SK-N-SH (cell line): ENCODE results near the gene EIPR1. TPM values are rescaled to one million over a fixed set of nuclear protein-coding genes. Genes with fewer than 3 reads are reported as not detected.

ENCODE experiments used
- CTCF ChIA-PET: fragments of 300-600, 350-600 bp; formaldehyde crosslinking; extraction: SDS; loops from one replicate; lab custom pipeline; 2021; lab: Yijun Ruan, JAX
- POLR2A ChIA-PET: fragments of 350-600 bp; sonication (Branson Sonifier 250); formaldehyde crosslinking; extraction: SDS; loops from one replicate; lab custom pipeline; 2020; ENCODE audit warnings: antibody characterized with exemption, inconsistent platforms; lab: Yijun Ruan, JAX
- DNase-seq: peaks from one replicate; pipeline ENCODE4 v3.0.0; 2012
- H2AFZ ChIP-seq: fragments of 200-600 bp; sonication (generic); 2 replicates; pipeline ENCODE4 v1.8.1; 2016; ENCODE audit warnings: antibody characterized with exemption, mild to moderate bottlenecking, low read depth
- H3F3A ChIP-seq: fragments of 200-600 bp; sonication (generic); replicated peaks from 2 replicates; pipeline ENCODE3; 2016; ENCODE audit warnings: antibody characterized with exemption, mild to moderate bottlenecking; ENCODE audit not compliant: insufficient read depth
- H3K27ac ChIP-seq, 2 experiments: fragments of 200-500 bp in 1 of 2; fragments of 200-600 bp in 1 of 2; sonication (Bioruptor generic) in 1 of 2; sonication (generic), shearing (Covaris generic) in 1 of 2; 2 replicates each; pipeline versions ENCODE4 v1.5.1 to v1.6.1; 2014 to 2016; ENCODE audit warnings: low read depth in 2 of 2, inconsistent platforms in 1 of 2, low read length in 1 of 2, mild to moderate bottlenecking in 1 of 2, mixed read lengths in 1 of 2
- H3K27me3 ChIP-seq: fragments of 200-600 bp; sonication (generic), shearing (Covaris generic); 2 replicates; pipeline ENCODE4 v1.6.1; 2016; ENCODE audit warnings: mixed run types; ENCODE audit not compliant: insufficient read depth
- H3K36me3 ChIP-seq, 2 experiments: fragments of 200-500 bp in 1 of 2; fragments of 200-600 bp in 1 of 2; sonication (Bioruptor generic) in 1 of 2; sonication (generic) in 1 of 2; replicated peaks in 1 of 2; 2 replicates each; pipeline versions ENCODE3 to v1.5.1; 2014 to 2016; ENCODE audit warnings: low read length in 1 of 2, mild to moderate bottlenecking in 1 of 2; ENCODE audit not compliant: insufficient read depth in 2 of 2, control insufficient read depth in 1 of 2
- H3K4me1 ChIP-seq, 2 experiments: fragments of 200-500 bp in 1 of 2; fragments of 200-600 bp in 1 of 2; sonication (Bioruptor generic) in 1 of 2; sonication (generic), shearing (Covaris generic) in 1 of 2; 2 replicates each; pipeline versions ENCODE4 v1.5.1 to v1.6.1; 2014 to 2016; ENCODE audit warnings: low read depth in 1 of 2, low read length in 1 of 2, mixed run types in 1 of 2; ENCODE audit not compliant: insufficient read depth in 2 of 2, control insufficient read depth in 1 of 2
- H3K4me2 ChIP-seq: fragments of 200-600 bp; sonication (generic), shearing (Covaris generic); 2 replicates; pipeline ENCODE4 v1.6.1; 2017; ENCODE audit warnings: mixed run types
- H3K4me3 ChIP-seq, 2 experiments: fragments of 200-500 bp in 1 of 2; fragments of 200-600 bp in 1 of 2; sonication (Bioruptor generic) in 1 of 2; sonication (generic), shearing (Covaris generic) in 1 of 2; 2 replicates each; pipeline versions ENCODE4 v1.5.1 to v1.8.1; 2014 to 2016; ENCODE audit warnings: low read depth in 2 of 2, inconsistent platforms in 1 of 2, low read length in 1 of 2, mild to moderate bottlenecking in 1 of 2, mixed read lengths in 1 of 2, moderate library complexity in 1 of 2
- H3K79me2 ChIP-seq: fragments of 200-600 bp; sonication (generic); 2 replicates; pipeline ENCODE4 v1.8.1; 2017; ENCODE audit warnings: mild to moderate bottlenecking; ENCODE audit not compliant: insufficient read depth
- H3K9ac ChIP-seq: fragments of 200-600 bp; sonication (generic); 2 replicates; pipeline ENCODE4 v1.6.1; 2017; ENCODE audit warnings: mixed run types
- H3K9me2 ChIP-seq: fragments of 200-600 bp; sonication (generic); 2 replicates; pipeline ENCODE4 v1.6.1; 2017; ENCODE audit warnings: mixed run types
- H3K9me3 ChIP-seq: fragments of 200-600 bp; sonication (generic); 2 replicates; pipeline ENCODE4 v1.6.1; 2017; ENCODE audit warnings: mixed run types, mild to moderate bottlenecking, moderate library complexity
- H4K20me1 ChIP-seq: fragments of 200-600 bp; sonication (generic); 2 replicates; pipeline ENCODE4 v1.6.1; 2017; ENCODE audit warnings: mild to moderate bottlenecking, mixed run types; ENCODE audit not compliant: insufficient read depth
- EP300 ChIP-seq, 2 experiments: IDR thresholded peaks; 2 replicates each; pipeline versions ENCODE4 v1.4.0 to v1.6.1; 2012; ENCODE audit warnings: borderline replicate concordance in 1 of 2, low read depth in 1 of 2, low read length in 1 of 2
- NFIC ChIP-seq: IDR thresholded peaks from 2 replicates; pipeline ENCODE4 v1.4.0; 2012; ENCODE audit warnings: borderline replicate concordance
- RAD21 ChIP-seq: IDR thresholded peaks from 2 replicates; pipeline ENCODE4 v1.6.1; 2012; ENCODE audit warnings: mild to moderate bottlenecking, low read length
- TAF1 ChIP-seq: IDR thresholded peaks from 2 replicates; pipeline ENCODE4 v1.6.1; 2012; ENCODE audit warnings: low read depth, mild to moderate bottlenecking, low read length, moderate library complexity, borderline replicate concordance
- TCF12 ChIP-seq: IDR thresholded peaks from 2 replicates; pipeline ENCODE4 v1.4.0; 2012
- WGBS: methylation state at CpG from one replicate; pipeline ENCODE4 v1.1.6; 2017; ENCODE audit warnings: low lambda C conversion rate; 5-methylcytosine and 5-hydroxymethylcytosine counted together
- polyA plus RNA-seq, 3 experiments: library from polyadenylated mRNA; depleted of rRNA; stranded (reverse); fragments of >200 nt; gene quantifications; 2 replicates each; pipeline ENCODE4 v1.2.3, GENCODE V29; 2012
- TF ChIP-seq, protein P1 (sequence below): IDR thresholded peaks from 2 replicates; pipeline ENCODE4 v1.4.0; 2012; ENCODE audit warnings: low read depth, borderline replicate concordance
- TF ChIP-seq, protein P2 (sequence below): IDR thresholded peaks from 2 replicates; pipeline ENCODE4 v1.6.1; 2012; ENCODE audit warnings: mild to moderate bottlenecking, low read depth, low read length, moderate library complexity

EIPR1 gene
- polyA plus RNA-seq, 1 of the 3 experiments (the other 2 are of a cell fraction), result 85.9 TPM

DNA sequence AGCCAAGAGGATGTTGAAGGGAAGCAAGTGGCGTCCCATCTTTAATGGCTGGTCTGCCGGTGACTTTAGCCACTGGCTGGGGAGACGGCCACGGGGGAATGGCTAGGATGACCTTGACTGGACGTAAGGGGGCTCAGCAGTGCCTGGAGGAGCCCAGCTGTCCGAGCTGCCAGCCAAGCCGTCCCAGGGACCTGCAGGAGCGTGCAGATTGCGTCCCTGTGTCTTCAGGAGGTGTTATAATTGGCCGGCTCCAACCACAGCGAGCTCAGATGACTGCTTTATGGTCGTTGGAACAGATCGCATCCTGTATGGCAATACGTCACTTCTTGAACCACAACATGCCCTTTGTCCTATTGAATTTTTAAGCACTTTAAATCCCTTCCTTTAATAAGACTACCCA, 204.6 kb downstream of the EIPR1 start:
- ChIA-PET CTCF (no interaction called here), POLR2A (no interaction called here)
- no peaks in the 10 kb centered on the region for H3K9me3 ChIP-seq
- no peaks in the 10 kb centered on the region for H3K27me3 ChIP-seq
- peaks cover 0 to 40% of the 10 kb centered on the region in 2 experiments for H3K36me3 ChIP-seq
- H3F3A ChIP-seq, result no peaks in the 10 kb centered on the region
- no peaks in the 10 kb centered on the region for H4K20me1 ChIP-seq
- no peak overlapping the region for H3K4me2 ChIP-seq
- H3K79me2 ChIP-seq, result no peaks in the 10 kb centered on the region
- H3K9me2 ChIP-seq, result no peaks in the 10 kb centered on the region
- H3K4me3 ChIP-seq, result no peak overlapping the region
- H3K4me1 ChIP-seq, result peaks cover 0 to 43% of the 10 kb centered on the region in 2 experiments; a peak in 1 of 4 replicates
- DNase-seq, result no peak
- H2AFZ ChIP-seq, result no peak overlapping the region
- no peak overlapping the region; a peak in 1 of 4 replicates for H3K27ac ChIP-seq
- no peak overlapping the region for H3K9ac ChIP-seq
- TF ChIP-seq, protein P1, sequence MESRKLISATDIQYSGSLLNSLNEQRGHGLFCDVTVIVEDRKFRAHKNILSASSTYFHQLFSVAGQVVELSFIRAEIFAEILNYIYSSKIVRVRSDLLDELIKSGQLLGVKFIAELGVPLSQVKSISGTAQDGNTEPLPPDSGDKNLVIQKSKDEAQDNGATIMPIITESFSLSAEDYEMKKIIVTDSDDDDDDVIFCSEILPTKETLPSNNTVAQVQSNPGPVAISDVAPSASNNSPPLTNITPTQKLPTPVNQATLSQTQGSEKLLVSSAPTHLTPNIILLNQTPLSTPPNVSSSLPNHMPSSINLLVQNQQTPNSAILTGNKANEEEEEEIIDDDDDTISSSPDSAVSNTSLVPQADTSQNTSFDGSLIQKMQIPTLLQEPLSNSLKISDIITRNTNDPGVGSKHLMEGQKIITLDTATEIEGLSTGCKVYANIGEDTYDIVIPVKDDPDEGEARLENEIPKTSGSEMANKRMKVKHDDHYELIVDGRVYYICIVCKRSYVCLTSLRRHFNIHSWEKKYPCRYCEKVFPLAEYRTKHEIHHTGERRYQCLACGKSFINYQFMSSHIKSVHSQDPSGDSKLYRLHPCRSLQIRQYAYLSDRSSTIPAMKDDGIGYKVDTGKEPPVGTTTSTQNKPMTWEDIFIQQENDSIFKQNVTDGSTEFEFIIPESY, result no peak
- WGBS, result 97% methylated on average over 10 of the region's 14 CpGs

DNA sequence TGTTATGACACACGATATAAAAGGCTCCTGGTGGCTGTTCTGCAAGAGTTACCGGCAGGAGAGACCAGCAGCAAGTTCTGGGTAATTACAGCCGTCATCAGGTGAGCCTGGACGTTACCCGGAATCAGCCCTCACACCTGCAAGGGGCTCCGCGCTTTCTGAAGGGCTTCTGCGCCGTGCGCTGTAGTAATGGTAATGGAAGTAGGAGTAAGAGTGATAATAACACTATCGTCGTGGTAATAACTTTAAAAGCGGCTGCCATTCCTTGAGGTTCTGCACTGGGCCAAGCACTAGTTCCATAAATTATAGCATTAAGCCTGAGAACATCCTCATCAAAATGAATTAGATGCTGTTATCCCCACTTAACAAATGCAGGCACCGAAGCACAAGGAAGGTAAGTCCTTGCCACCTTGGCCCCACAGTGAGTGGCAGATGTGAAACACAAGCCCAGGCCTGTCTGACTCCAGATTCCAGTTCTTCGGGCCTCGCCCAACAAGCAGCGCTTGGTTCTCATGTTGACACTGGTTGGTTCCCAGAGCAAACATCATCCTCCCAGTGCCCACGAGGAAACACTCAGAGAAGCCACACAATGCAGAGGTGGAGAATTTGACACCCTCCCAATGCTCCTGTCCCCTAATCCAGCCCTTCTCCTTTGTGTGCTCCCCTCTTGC, 205.2 kb downstream of the EIPR1 start:
- Histone ChIP-seq H3K36me3 (peaks cover 0 to 40% of the 10 kb centered on the region in 2 experiments), H3F3A (no peaks in the 10 kb centered on the region), H3K79me2 (no peaks in the 10 kb centered on the region), H3K9me3 (no peaks in the 10 kb centered on the region), H4K20me1 (no peaks in the 10 kb centered on the region)
- DNase-seq, result no peak
- CTCF ChIA-PET, result no interaction called here
- no peak for TF ChIP-seq NFIC
- no peak for TF ChIP-seq TAF1
- TF ChIP-seq, protein P2, sequence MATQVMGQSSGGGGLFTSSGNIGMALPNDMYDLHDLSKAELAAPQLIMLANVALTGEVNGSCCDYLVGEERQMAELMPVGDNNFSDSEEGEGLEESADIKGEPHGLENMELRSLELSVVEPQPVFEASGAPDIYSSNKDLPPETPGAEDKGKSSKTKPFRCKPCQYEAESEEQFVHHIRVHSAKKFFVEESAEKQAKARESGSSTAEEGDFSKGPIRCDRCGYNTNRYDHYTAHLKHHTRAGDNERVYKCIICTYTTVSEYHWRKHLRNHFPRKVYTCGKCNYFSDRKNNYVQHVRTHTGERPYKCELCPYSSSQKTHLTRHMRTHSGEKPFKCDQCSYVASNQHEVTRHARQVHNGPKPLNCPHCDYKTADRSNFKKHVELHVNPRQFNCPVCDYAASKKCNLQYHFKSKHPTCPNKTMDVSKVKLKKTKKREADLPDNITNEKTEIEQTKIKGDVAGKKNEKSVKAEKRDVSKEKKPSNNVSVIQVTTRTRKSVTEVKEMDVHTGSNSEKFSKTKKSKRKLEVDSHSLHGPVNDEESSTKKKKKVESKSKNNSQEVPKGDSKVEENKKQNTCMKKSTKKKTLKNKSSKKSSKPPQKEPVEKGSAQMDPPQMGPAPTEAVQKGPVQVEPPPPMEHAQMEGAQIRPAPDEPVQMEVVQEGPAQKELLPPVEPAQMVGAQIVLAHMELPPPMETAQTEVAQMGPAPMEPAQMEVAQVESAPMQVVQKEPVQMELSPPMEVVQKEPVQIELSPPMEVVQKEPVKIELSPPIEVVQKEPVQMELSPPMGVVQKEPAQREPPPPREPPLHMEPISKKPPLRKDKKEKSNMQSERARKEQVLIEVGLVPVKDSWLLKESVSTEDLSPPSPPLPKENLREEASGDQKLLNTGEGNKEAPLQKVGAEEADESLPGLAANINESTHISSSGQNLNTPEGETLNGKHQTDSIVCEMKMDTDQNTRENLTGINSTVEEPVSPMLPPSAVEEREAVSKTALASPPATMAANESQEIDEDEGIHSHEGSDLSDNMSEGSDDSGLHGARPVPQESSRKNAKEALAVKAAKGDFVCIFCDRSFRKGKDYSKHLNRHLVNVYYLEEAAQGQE, result no peak
- no peak for TF ChIP-seq TCF12
- TF ChIP-seq EP300 (IDR thresholded peaks at IDR 0.05; ENCODE audit: borderline replicate concordance in 1 of 2, low read depth in 1 of 2, low read length in 1 of 2), result no peak
- TF ChIP-seq RAD21, result no peak
- TF ChIP-seq, all 33 proteins: peak for 0
- POLR2A ChIA-PET, result no interaction called here
- H3K4me1 ChIP-seq, result peaks cover 0 to 42% of the 10 kb centered on the region in 2 experiments; a peak in 1 of 4 replicates
- H2AFZ ChIP-seq, result no peak overlapping the region
- H3K27me3 ChIP-seq, result no peaks in the 10 kb centered on the region
- no peak overlapping the region for H3K4me2 ChIP-seq
- H3K4me3 ChIP-seq, result no peak overlapping the region
- H3K27ac ChIP-seq, result no peak overlapping the region; a peak in 1 of 4 replicates
- no peak overlapping the region for H3K9ac ChIP-seq
- WGBS, result 89% methylated on average over 16 of the region's 18 CpGs
- no peaks in the 10 kb centered on the region for H3K9me2 ChIP-seq
